T-helper 17 cell (primary cell): ENCODE measurements around the gene WDR17. TPM values are rescaled to one million over a fixed set of nuclear protein-coding genes. Genes with fewer than 3 reads are reported as not detected.

Experiments
- ATAC-seq: fragments of 150-1000 bp; cut with Tn5 transposase; 2 replicates; pipeline ENCODE4 v1.10.0; 2021; ENCODE audit warnings: mild to moderate bottlenecking, moderate library complexity
- DNase-seq, 3 donors: peaks; one replicate each; pipeline versions ENCODE4 v3.0.0 to v3.0.0-alpha.2; 2020 to 2021
- H3K9me3 ChIP-seq: one replicate; pipeline ENCODE4 v1.7.0; 2013; ENCODE audit warnings: low read length, mild to moderate bottlenecking; ENCODE audit not compliant: control insufficient read depth, poor library complexity, severe bottlenecking
- H3K27ac Mint-ChIP-seq: one replicate; pipeline ENCODE4 v1.8.0; 2022; ENCODE audit warnings: mild to moderate bottlenecking, moderate library complexity, mixed read lengths
- H3K27me3 Mint-ChIP-seq: one replicate; pipeline ENCODE4 v1.8.0; 2022; ENCODE audit warnings: mixed read lengths
- H3K36me3 Mint-ChIP-seq: one replicate; pipeline ENCODE4 v1.8.0; 2022; ENCODE audit warnings: low read depth, mixed read lengths
- H3K4me1 Mint-ChIP-seq: one replicate; pipeline ENCODE4 v1.8.0; 2022; ENCODE audit warnings: mild to moderate bottlenecking, mixed read lengths
- H3K4me3 Mint-ChIP-seq: one replicate; pipeline ENCODE4 v1.8.0; 2022; ENCODE audit warnings: mild to moderate bottlenecking, moderate library complexity, mixed read lengths
- total RNA-seq, 4 donors: library from RNA in 2 of 4; stranded (reverse) in 2 of 4; gene quantifications; one replicate each; pipeline ENCODE4 v1.2.3 and lab custom pipeline; 2022 to 2026

Gene WDR17
- total RNA-seq, 2 donors from 2014 or later = 0.65 to 1.8 TPM

GRCh38 chr4:176125063-176125462, 59.4 kb downstream of the WDR17 start:
- DNase-seq (no peak), ATAC-seq (no peak)
- no peak overlapping the region for H3K27ac Mint-ChIP-seq
- H3K27me3 Mint-ChIP-seq = peaks cover 9% of the 10 kb centered on the region
- no peaks in the 10 kb centered on the region for H3K36me3 Mint-ChIP-seq
- H3K4me3 Mint-ChIP-seq = no peak overlapping the region
- H3K9me3 ChIP-seq = no peaks in the 10 kb centered on the region
- H3K4me1 Mint-ChIP-seq = peaks cover 7% of the 10 kb centered on the region

GRCh38 chr4:176134670-176135069, 69.0 kb downstream of the WDR17 start:
- Mint-ChIP-seq H3K4me3 (no peak overlapping the region), H3K27ac (no peak overlapping the region), H3K36me3 (peaks cover 2% of the 10 kb centered on the region), H3K27me3 (no peaks in the 10 kb centered on the region), H3K4me1 (no peaks in the 10 kb centered on the region)
- DNase-seq = no peak
- no peaks in the 10 kb centered on the region for H3K9me3 ChIP-seq
- ATAC-seq = no peak

GRCh38 chr4:176137631-176138030, 72.0 kb downstream of the WDR17 start:
- H3K4me1 Mint-ChIP-seq = no peaks in the 10 kb centered on the region
- no peak overlapping the region for H3K4me3 Mint-ChIP-seq
- no peaks in the 10 kb centered on the region for H3K36me3 Mint-ChIP-seq
- DNase-seq (no peak), ATAC-seq (no peak)
- no peaks in the 10 kb centered on the region for H3K27me3 Mint-ChIP-seq
- no peak overlapping the region for H3K27ac Mint-ChIP-seq
- H3K9me3 ChIP-seq = no peaks in the 10 kb centered on the region

- Mint-ChIP-seq H3K27me3 (peaks cover 5% of the 10 kb centered on the region), H3K4me3 (no peak overlapping the region), H3K36me3 (no peaks in the 10 kb centered on the region), H3K4me1 (no peaks in the 10 kb centered on the region), H3K27ac (no peak overlapping the region)
- ATAC-seq = no peak
- no peaks in the 10 kb centered on the region for H3K9me3 ChIP-seq
- DNase-seq = no peak
Observed at GRCh38 chr4:176139518-176139917, 73.9 kb downstream of the WDR17 start.

- Mint-ChIP-seq H3K36me3 (no peaks in the 10 kb centered on the region), H3K4me3 (no peak overlapping the region), H3K4me1 (no peaks in the 10 kb centered on the region), H3K27ac (no peak overlapping the region), H3K27me3 (peaks cover 5% of the 10 kb centered on the region)
- DNase-seq (no peak), ATAC-seq (no peak)
- H3K9me3 ChIP-seq = no peaks in the 10 kb centered on the region
Observed at GRCh38 chr4:176142253-176142652, 76.6 kb downstream of the WDR17 start.

GRCh38 chr4:176149680-176150355, 84.2 kb downstream of the WDR17 start:
- no peak for DNase-seq
- H3K4me3 Mint-ChIP-seq = no peak overlapping the region
- no peaks in the 10 kb centered on the region for H3K36me3 Mint-ChIP-seq
- no peak overlapping the region for H3K27ac Mint-ChIP-seq
- H3K27me3 Mint-ChIP-seq = no peaks in the 10 kb centered on the region
- no peak for ATAC-seq
- H3K4me1 Mint-ChIP-seq = no peaks in the 10 kb centered on the region
- no peaks in the 10 kb centered on the region for H3K9me3 ChIP-seq

- no peaks in the 10 kb centered on the region for H3K9me3 ChIP-seq
- ATAC-seq (no peak), DNase-seq (no peak)
- no peaks in the 10 kb centered on the region for H3K4me1 Mint-ChIP-seq
- no peak overlapping the region for H3K27ac Mint-ChIP-seq
- H3K27me3 Mint-ChIP-seq = no peaks in the 10 kb centered on the region
- H3K4me3 Mint-ChIP-seq = no peak overlapping the region
- no peaks in the 10 kb centered on the region for H3K36me3 Mint-ChIP-seq
Observed at GRCh38 chr4:176150356-176150682, 84.7 kb downstream of the WDR17 start.

GRCh38 chr4:176150704-176151103, 85.1 kb downstream of the WDR17 start:
- Mint-ChIP-seq H3K4me3 (no peak overlapping the region), H3K36me3 (no peaks in the 10 kb centered on the region), H3K27me3 (no peaks in the 10 kb centered on the region), H3K27ac (no peak overlapping the region), H3K4me1 (no peaks in the 10 kb centered on the region)
- DNase-seq (no peak), ATAC-seq (no peak)
- H3K9me3 ChIP-seq = no peaks in the 10 kb centered on the region

- Mint-ChIP-seq H3K4me3 (no peak overlapping the region), H3K4me1 (no peaks in the 10 kb centered on the region), H3K27ac (no peak overlapping the region), H3K27me3 (no peaks in the 10 kb centered on the region), H3K36me3 (no peaks in the 10 kb centered on the region)
- ATAC-seq (no peak), DNase-seq (no peak)
- H3K9me3 ChIP-seq = no peaks in the 10 kb centered on the region
Observed at GRCh38 chr4:176153124-176153523, 87.5 kb downstream of the WDR17 start.

- ATAC-seq (no peak), DNase-seq (no peak)
- Mint-ChIP-seq H3K27me3 (no peaks in the 10 kb centered on the region), H3K27ac (no peak overlapping the region), H3K4me3 (no peak overlapping the region), H3K4me1 (no peaks in the 10 kb centered on the region), H3K36me3 (no peaks in the 10 kb centered on the region)
- H3K9me3 ChIP-seq = no peaks in the 10 kb centered on the region
Observed at GRCh38 chr4:176156656-176157055, 91.0 kb downstream of the WDR17 start.

GRCh38 chr4:176163041-176163440, 97.4 kb downstream of the WDR17 start:
- no peak overlapping the region for H3K27ac Mint-ChIP-seq
- ATAC-seq (no peak), DNase-seq (no peak)
- H3K4me3 Mint-ChIP-seq = no peak overlapping the region
- H3K9me3 ChIP-seq = no peaks in the 10 kb centered on the region
- no peaks in the 10 kb centered on the region for H3K36me3 Mint-ChIP-seq
- no peaks in the 10 kb centered on the region for H3K27me3 Mint-ChIP-seq
- H3K4me1 Mint-ChIP-seq = no peaks in the 10 kb centered on the region

- H3K4me1 Mint-ChIP-seq = no peaks in the 10 kb centered on the region
- peaks cover 5% of the 10 kb centered on the region for H3K36me3 Mint-ChIP-seq
- no peak overlapping the region for H3K27ac Mint-ChIP-seq
- no peak for DNase-seq
- ATAC-seq = no peak
- no peaks in the 10 kb centered on the region for H3K9me3 ChIP-seq
- no peak overlapping the region for H3K4me3 Mint-ChIP-seq
- H3K27me3 Mint-ChIP-seq = peaks cover 43% of the 10 kb centered on the region
Observed at GRCh38 chr4:176185051-176185450, 119.4 kb downstream of the WDR17 start.

GRCh38 chr4:176186067-176186466, 120.4 kb downstream of the WDR17 start:
- Mint-ChIP-seq H3K27ac (no peak overlapping the region), H3K27me3 (peaks cover 44% of the 10 kb centered on the region), H3K4me1 (no peaks in the 10 kb centered on the region), H3K4me3 (no peak overlapping the region), H3K36me3 (peaks cover 5% of the 10 kb centered on the region)
- ATAC-seq = no peak
- H3K9me3 ChIP-seq = no peaks in the 10 kb centered on the region
- DNase-seq = no peak

GRCh38 chr4:176186671-176187395, 121.2 kb downstream of the WDR17 start:
- no peak for DNase-seq
- Mint-ChIP-seq H3K4me1 (no peaks in the 10 kb centered on the region), H3K4me3 (no peak overlapping the region), H3K36me3 (peaks cover 5% of the 10 kb centered on the region), H3K27ac (no peak overlapping the region), H3K27me3 (peaks cover 52% of the 10 kb centered on the region)
- no peak for ATAC-seq
- H3K9me3 ChIP-seq = no peaks in the 10 kb centered on the region
